ENCODE results near the gene CLIC3. TPM values are rescaled to one million over a fixed set of nuclear protein-coding genes. Genes with fewer than 3 reads are reported as not detected.

The CLIC3 gene
- total and polyA plus RNA-seq, 2 donors (not counting 1 experiment from before 2014, with no cell fraction given): 1.1 to 1.9 TPM

- no peaks in the 10 kb centered on the region for H3K27me3 ChIP-seq (replicated peaks in 1 of 4; ENCODE audit: control extremely low read depth in 1 of 4, control insufficient read depth in 3 of 4, insufficient read depth in 4 of 4, low read length in 3 of 4)
- H3K4me1 ChIP-seq (ENCODE audit: control insufficient read depth in 2 of 2, insufficient read depth in 2 of 2, low read length in 2 of 2): peaks cover 70 to 89% of the 10 kb centered on the region in 2 donors
- intact Hi-C loops (cut with micrococcal nuclease): loop anchor here (5.0 kb wide), 1 partner anchor 41 kb away; the partner anchor contains the start of gene SAPCD2
- no peaks in the 10 kb centered on the region for H3K27me3 Mint-ChIP-seq
- H3K4me3 Mint-ChIP-seq: peak overlapping the region; percentile 90
- peak overlapping the region; percentile 54 for H2AFZ ChIP-seq (ENCODE audit: insufficient read depth, low read depth, low read length, poor library complexity, severe bottlenecking)
- POLR2A ChIA-PET: interaction anchor here (1.1 kb wide), 2 partner anchors 10 to 40 kb away, joined by 3 to 4 read pairs; partner anchors contain the start of gene SAPCD2
- ATAC-seq (ENCODE audit: low read depth) (no peak), DNase-seq (peak; percentile 65)
- peaks cover 12% of the 10 kb centered on the region for H3K79me2 ChIP-seq (ENCODE audit: control insufficient read depth, insufficient read depth, low read length)
- no peaks in the 10 kb centered on the region for H3K9me3 Mint-ChIP-seq (ENCODE audit: insufficient read depth)
- H3K27ac Mint-ChIP-seq: peak overlapping the region; percentile 91
- H4K20me1 ChIP-seq (ENCODE audit: control insufficient read depth, insufficient read depth, low read length, poor library complexity, severe bottlenecking): peaks cover 11% of the 10 kb centered on the region
- peak overlapping the region; percentile 40 to 71 for H3K27ac ChIP-seq (ENCODE audit: low read length in 2 of 2)
- no peaks in the 10 kb centered on the region for H3K36me3 ChIP-seq (replicated peaks in 1 of 2; ENCODE audit: control extremely low read depth in 1 of 2, control insufficient read depth in 1 of 2, extremely low read depth in 1 of 2, insufficient read depth in 2 of 2, low read length in 1 of 2)
- peak overlapping the region; percentile 100 for H3K4me2 ChIP-seq (replicated peaks; ENCODE audit: low read depth, low read length, poor library complexity, severe bottlenecking)
- H3K4me1 Mint-ChIP-seq: peaks cover 74% of the 10 kb centered on the region
- 45% methylated on average over 63 of the region's 65 CpGs for WGBS (ENCODE audit: insufficient coverage)
- H3K9ac ChIP-seq (ENCODE audit: low read length): peak overlapping the region; percentile 70
- peaks cover 0 to 7% (median 0%) of the 10 kb centered on the region in 3 donors for H3K9me3 ChIP-seq (ENCODE audit: control extremely low read depth in 1 of 3, control insufficient read depth in 2 of 3, insufficient read depth in 1 of 3, low read length in 2 of 3)
- CTCF ChIA-PET: interaction anchor here (1.1 to 5.9 kb wide), 15 partner anchors 14 to 253 kb away, joined by 3 to 49 read pairs (median 10); partner anchors contain the start of genes AJM1, C8G, FBXW5 and NPDC1
- H3K4me3 ChIP-seq (ENCODE audit: control extremely low read depth in 1 of 5, extremely low read depth in 1 of 5, insufficient read depth in 1 of 5, low read depth in 2 of 5, low read length in 4 of 5): peak overlapping the region; percentile 3 to 77 (median 64)
- TF ChIP-seq CTCF (IDR thresholded peaks at IDR 0.05) (no peak), EZH2 (IDR thresholded peaks at IDR 0.05; ENCODE audit: borderline replicate concordance, insufficient read depth, low read depth, low read length, poor library complexity, severe bottlenecking) (no peak)
Measured at GRCh38 chr9:137030538-137031527, 34.5 kb upstream of the CLIC3 start.

Data from B cell (primary cell).